MM.1S (cell line): ENCODE measurements around the gene HS3ST2.

ENCODE experiments used
- CTCF ChIP-seq: fragments of 300-600 bp; sonication (generic); IDR thresholded peaks from 2 replicates; pipeline ENCODE4 v1.5.1; 2016; ENCODE audit warnings: antibody characterized with exemption, low read length, mixed read lengths
- EZH2 ChIP-seq: fragments of 300-600 bp; sonication (generic); optimal IDR thresholded peaks from 2 replicates; pipeline ENCODE3; 2017; ENCODE audit warnings: low read depth, mild to moderate bottlenecking, antibody characterized with exemption, low read length, mixed read lengths
- EZH2phosphoT487 ChIP-seq: fragments of 300-600 bp; sonication (generic); IDR thresholded peaks from 2 replicates; pipeline ENCODE4 v1.6.1; 2018; ENCODE audit warnings: antibody characterized with exemption, low read length

GRCh38 chr16:22843856-22844255 lies 29.9 kb downstream of the HS3ST2 start:
- no peak for TF ChIP-seq CTCF
- no peak for TF ChIP-seq EZH2
- TF ChIP-seq EZH2phosphoT487: no peak
